Activated CD8-positive, alpha-beta memory T cell treated with anti-CD3 and anti-CD28 coated beads for 4 hours (primary cell): Measurements from ENCODE around the gene PALS1.
A peak's percentile ranks its signal among the peaks of the same experiment; 100 is the strongest.

Experiments
- DNase-seq, 2 donors: peaks; one replicate each; pipeline ENCODE4 v3.0.0-alpha.2; 2020; ENCODE audit warnings: low read depth in 2 of 2

Gene PALS1

GRCh38 chr14:67241411-67242167, at the start of gene PALS1:
Gene PALS1 (plus strand): TSS chr14:67241435. CDS start chr14:67279171, 37,736 bp downstream.
- no peak for DNase-seq

GRCh38 chr14:67191768-67192290, 49.4 kb upstream of the PALS1 start:
- no peak for DNase-seq

- DNase-seq, result no peak
Measured at GRCh38 chr14:67192366-67192765, 48.9 kb upstream of the PALS1 start.

- no peak for DNase-seq
Measured at GRCh38 chr14:67195279-67195678, 46.0 kb upstream of the PALS1 start.

- DNase-seq, result no peak
Measured at GRCh38 chr14:67199016-67199415, 42.2 kb upstream of the PALS1 start.

GRCh38 chr14:67207810-67208209, 33.4 kb upstream of the PALS1 start:
- DNase-seq, result no peak

GRCh38 chr14:67218126-67218525, 23.1 kb upstream of the PALS1 start:
- no peak for DNase-seq

- DNase-seq, result no peak
Measured at GRCh38 chr14:67221248-67221981, 19.8 kb upstream of the PALS1 start.

GRCh38 chr14:67221982-67222328, 19.3 kb upstream of the PALS1 start:
- no peak for DNase-seq

- no peak for DNase-seq
Measured at GRCh38 chr14:67225523-67225922, 15.7 kb upstream of the PALS1 start.

- DNase-seq, result no peak
Measured at GRCh38 chr14:67228325-67228984, 12.8 kb upstream of the PALS1 start.

- DNase-seq, result no peak
Measured at GRCh38 chr14:67232066-67232465, 9.2 kb upstream of the PALS1 start.

GRCh38 chr14:67232621-67233020, 8.6 kb upstream of the PALS1 start:
- no peak for DNase-seq

GRCh38 chr14:67237591-67237990, 3.6 kb upstream of the PALS1 start:
- no peak for DNase-seq

- no peak for DNase-seq
Measured at GRCh38 chr14:67239582-67239981, 1.7 kb upstream of the PALS1 start.

GRCh38 chr14:67240168-67240932, 885 bp upstream of the PALS1 start:
- DNase-seq, result no peak

- DNase-seq, result peak; percentile 82 to 83
Measured at GRCh38 chr14:67240978-67241410, 241 bp upstream of the PALS1 start.

GRCh38 chr14:67242168-67242420, 859 bp downstream of the PALS1 start:
- no peak for DNase-seq

- DNase-seq, result no peak
Measured at GRCh38 chr14:67245104-67245503, 3.9 kb downstream of the PALS1 start.

GRCh38 chr14:67251573-67252226, 10.5 kb downstream of the PALS1 start:
- no peak for DNase-seq

- DNase-seq, result no peak
Measured at GRCh38 chr14:67253076-67253635, 11.9 kb downstream of the PALS1 start.
